SK-N-SH treated with all-trans-retinoic acid at 6 μM for 48 hours (cell line): Measurements from ENCODE around the gene ELL3.

Experiments
- CSDC2 ChIP-seq: fragments of 250-450 bp; sonication (Bioruptor Pico); IDR thresholded peaks from 2 replicates; pipeline ENCODE4 v1.5.0; 2020; ENCODE audit warnings: mild to moderate bottlenecking, moderate library complexity
- OSR1 ChIP-seq: fragments of 250-450 bp; sonication (Bioruptor Pico); IDR thresholded peaks from 2 replicates; pipeline ENCODE4 v1.8.0; 2022; ENCODE audit warnings: moderate library complexity, mild to moderate bottlenecking, inconsistent platforms
- ZFP30 ChIP-seq: fragments of 450-650 bp; formaldehyde crosslinking; IDR thresholded peaks from 2 replicates; pipeline ENCODE4 v1.5.0; 2022; ENCODE audit warnings: mild to moderate bottlenecking, moderate library complexity
- TF ChIP-seq, protein P1 (sequence below): fragments of 250-450 bp; sonication (Bioruptor Pico); IDR thresholded peaks from 2 replicates; pipeline ENCODE4 v1.8.0; 2021; ENCODE audit warnings: low read depth, mild to moderate bottlenecking, moderate library complexity, borderline replicate concordance
- TF ChIP-seq, protein P2 (sequence below): fragments of 250-450 bp; sonication (Bioruptor Pico); IDR thresholded peaks from 2 replicates; pipeline ENCODE4 v1.8.0; 2020; ENCODE audit warnings: mild to moderate bottlenecking, moderate library complexity, borderline replicate concordance

GRCh38 chr15:43763819-43764446, 12.8 kb downstream of the ELL3 start:
- TF ChIP-seq, protein P1, sequence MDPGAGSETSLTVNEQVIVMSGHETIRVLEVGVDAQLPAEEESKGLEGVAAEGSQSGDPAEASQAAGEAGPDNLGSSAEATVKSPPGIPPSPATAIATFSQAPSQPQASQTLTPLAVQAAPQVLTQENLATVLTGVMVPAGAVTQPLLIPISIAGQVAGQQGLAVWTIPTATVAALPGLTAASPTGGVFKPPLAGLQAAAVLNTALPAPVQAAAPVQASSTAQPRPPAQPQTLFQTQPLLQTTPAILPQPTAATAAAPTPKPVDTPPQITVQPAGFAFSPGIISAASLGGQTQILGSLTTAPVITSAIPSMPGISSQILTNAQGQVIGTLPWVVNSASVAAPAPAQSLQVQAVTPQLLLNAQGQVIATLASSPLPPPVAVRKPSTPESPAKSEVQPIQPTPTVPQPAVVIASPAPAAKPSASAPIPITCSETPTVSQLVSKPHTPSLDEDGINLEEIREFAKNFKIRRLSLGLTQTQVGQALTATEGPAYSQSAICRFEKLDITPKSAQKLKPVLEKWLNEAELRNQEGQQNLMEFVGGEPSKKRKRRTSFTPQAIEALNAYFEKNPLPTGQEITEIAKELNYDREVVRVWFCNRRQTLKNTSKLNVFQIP, result no peak; the same call in 1 of the 2 replicates
- TF ChIP-seq, protein P2, sequence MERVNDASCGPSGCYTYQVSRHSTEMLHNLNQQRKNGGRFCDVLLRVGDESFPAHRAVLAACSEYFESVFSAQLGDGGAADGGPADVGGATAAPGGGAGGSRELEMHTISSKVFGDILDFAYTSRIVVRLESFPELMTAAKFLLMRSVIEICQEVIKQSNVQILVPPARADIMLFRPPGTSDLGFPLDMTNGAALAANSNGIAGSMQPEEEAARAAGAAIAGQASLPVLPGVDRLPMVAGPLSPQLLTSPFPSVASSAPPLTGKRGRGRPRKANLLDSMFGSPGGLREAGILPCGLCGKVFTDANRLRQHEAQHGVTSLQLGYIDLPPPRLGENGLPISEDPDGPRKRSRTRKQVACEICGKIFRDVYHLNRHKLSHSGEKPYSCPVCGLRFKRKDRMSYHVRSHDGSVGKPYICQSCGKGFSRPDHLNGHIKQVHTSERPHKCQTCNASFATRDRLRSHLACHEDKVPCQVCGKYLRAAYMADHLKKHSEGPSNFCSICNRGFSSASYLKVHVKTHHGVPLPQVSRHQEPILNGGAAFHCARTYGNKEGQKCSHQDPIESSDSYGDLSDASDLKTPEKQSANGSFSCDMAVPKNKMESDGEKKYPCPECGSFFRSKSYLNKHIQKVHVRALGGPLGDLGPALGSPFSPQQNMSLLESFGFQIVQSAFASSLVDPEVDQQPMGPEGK (CRISPR knock-in tag), result no peak
- TF ChIP-seq OSR1 (CRISPR knock-in tag) (no peak), ZFP30 (CRISPR knock-in tag) (peak; percentile 58), CSDC2 (no peak)
